ENCODE data around the gene SFXN3.
"Not testable (repeated sequence)": the region's sequence is repeated elsewhere in the genome, so short reads cannot be mapped to it uniquely, and the experiment has no call there.

The SFXN3 gene

GRCh38 chr10:101016814-101017213, 14.2 kb upstream of the SFXN3 start:
- DNase-seq = no peak

DNA sequence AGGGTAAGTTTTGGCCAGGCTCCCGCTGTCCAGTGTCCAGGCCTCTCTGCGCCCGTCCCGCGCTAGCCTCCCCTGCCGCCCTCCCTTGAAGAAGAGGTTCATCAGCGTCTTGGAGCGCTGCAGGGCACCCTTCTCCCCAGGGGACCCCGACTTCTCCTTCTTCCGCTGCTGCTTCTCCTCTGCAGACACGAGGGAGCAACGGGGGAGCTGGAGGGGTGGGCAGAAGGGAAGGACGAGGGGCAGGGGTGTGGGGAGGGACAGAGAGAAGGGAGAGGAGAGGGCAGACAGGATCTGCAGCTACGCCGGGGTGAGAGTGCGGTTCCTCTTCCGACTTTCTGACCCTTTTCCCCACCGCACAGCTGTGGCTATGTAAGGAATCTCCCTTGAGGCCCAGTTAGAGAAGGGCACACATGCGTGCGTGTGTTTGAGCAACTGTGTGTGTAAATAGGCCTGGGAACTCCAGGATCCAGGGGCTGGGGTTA, 12.9 kb upstream of the SFXN3 start:
- no peak for DNase-seq

- peak; percentile 74 for DNase-seq
Measured at GRCh38 chr10:101018600-101019439, 12.2 kb upstream of the SFXN3 start.

DNA sequence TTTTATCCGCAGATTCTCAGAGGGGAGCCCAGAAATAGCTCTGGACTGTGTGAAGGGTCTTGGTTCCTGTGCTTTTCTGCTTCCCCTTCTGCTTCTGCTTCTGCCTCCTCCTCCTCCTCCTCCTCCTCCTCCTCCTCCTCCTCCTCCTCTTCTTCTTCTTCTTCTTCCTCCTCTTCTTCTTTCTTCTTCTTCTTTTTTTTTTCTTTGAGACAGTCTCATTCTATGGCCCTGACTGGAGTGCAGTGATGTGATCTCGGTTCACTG, 11.7 kb upstream of the SFXN3 start:
- DNase-seq = no peak

DNA sequence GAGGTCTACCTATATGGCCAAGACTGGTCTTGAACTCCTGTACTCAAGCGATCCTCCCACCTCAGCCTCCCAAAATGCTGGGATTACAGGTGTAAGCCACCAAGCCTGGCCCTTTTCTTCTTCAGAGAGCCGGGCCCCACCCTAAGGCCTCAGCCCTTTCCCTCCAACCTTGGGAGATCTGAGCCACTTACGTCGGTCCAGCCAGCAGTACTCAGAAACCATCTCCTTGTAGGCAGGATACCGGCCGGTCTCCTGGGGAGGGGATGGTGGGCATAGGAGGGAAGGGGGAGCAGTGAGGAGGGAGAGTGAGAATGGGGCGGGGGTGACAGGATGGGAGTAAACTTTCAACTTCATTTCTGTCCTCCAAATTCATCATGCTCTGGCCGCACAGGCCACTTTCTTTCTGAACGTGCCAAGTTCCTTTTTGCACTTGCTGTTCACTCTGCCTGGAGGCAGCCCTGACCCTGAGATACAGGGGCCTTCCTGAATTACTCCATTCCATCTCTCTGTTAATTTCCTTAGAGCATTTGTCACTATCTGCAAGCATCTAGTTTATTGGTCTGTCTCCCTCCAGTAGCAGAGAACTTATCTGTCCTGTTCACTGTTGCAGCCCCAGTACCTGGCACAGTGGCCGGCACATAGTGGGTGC, 10.5 kb upstream of the SFXN3 start:
- no peak for DNase-seq

DNA sequence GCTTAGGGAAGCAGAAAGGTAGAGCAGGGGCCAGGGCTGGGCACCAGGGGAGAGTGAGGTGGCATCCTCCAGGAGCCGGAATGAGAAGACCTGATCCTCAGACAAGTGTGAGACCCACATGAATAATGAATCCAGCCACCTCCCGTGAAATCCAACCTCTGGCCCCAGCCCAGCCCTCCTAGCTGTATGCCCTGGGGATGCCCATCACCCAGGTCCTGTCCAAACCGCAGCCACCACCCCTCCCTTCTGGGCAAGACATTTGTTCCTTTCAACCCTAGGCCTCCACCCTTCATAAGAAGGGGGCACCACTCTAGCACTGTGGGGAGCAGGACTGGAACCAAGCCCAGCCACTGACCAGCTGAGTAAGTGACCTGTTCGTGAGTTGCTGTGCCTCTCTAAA, 9.8 kb upstream of the SFXN3 start:
- DNase-seq = no peak

GRCh38 chr10:101021692-101022251, 9.3 kb upstream of the SFXN3 start:
- no peak for DNase-seq

GRCh38 chr10:101022967-101023705, 7.9 kb upstream of the SFXN3 start:
- DNase-seq = no peak

DNA sequence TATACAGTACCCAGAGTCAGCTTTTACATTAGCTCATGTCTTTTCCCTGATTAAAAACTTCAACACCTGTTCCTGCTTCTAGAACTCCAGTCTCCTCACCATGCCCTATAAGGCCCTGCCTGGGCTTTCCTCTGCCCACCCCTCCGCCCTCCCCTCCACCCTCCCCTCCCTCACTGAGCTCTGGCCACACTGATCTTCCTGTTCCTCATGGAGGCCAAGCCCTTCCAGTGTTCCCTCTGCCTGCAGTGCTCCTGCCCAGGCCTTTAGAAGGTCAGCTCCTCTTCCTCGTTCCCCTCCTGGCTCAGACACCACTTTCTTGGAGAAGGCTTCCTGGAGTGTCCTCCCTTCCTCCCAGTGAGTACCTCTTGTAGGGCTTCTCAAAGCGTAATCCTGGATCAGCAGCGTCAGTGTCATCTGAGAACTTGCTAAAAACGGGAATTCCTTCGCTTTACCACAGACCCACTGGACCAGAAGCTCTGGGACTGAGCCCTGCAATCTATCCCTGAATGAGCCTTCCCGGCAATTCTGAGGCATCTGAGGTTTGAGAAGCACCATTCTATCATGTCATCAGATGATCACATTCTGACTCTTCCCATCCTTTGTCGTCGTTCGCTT, 3.8 kb upstream of the SFXN3 start:
- DNase-seq = no peak

GRCh38 chr10:101028446-101029337, 2.3 kb upstream of the SFXN3 start:
- DNase-seq = no peak

- DNase-seq = no peak
Measured at GRCh38 chr10:101029520-101030295, 1.3 kb upstream of the SFXN3 start.

- DNase-seq = no peak
Measured at GRCh38 chr10:101030496-101031127, 422 bp upstream of the SFXN3 start.

GRCh38 chr10:101031796-101032636, 982 bp downstream of the SFXN3 start:
- DNase-seq = peak; percentile 58

DNA sequence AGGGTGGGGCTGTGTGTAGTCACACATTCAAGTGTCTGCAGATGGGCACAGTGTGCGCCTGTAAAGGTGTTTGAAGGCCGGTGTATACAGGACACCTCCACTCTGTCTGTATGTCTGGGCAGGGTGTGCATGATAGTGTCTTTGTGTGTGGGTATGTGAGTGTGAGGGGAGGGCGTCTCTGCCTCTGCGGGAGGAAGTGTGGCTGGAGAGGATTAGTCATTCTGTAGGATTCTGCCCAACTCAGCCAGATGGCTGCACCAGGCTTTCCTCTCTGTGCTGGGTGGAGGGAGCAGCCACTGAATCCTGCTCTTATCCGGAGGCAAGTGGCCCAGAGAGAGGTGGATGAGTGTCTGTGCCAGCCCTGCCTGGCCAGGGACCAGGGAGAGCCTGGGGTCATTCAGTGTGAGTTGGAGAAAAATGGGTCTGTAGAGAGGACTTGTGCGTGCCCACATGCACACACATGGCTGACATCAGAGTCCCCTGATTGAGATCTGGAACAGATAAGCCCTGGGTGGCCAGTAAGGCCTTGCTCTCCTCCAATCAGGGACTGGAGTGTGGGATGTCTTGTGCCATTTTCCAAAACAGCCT, 1.7 kb downstream of the SFXN3 start:
- no peak for DNase-seq

DNA sequence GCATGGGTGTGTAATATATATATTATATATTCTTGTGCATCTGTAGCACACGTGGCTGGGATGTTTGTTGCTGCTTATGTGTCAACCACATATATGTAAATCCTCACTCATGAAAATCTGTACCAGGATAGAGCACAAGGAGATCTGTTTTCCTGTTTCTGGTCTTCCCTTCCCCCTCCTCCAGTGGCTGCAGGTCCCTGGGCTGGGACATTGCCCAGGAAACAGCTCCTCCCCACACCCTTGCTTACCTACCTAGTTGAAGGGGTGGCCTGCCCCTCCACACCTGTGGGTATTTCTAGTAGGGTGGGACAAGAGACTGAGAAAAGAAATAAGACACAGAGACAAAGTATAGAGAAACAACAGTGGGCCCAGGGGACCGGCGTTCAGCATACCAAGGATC, 2.2 kb downstream of the SFXN3 start:
- DNase-seq = no peak

DNA sequence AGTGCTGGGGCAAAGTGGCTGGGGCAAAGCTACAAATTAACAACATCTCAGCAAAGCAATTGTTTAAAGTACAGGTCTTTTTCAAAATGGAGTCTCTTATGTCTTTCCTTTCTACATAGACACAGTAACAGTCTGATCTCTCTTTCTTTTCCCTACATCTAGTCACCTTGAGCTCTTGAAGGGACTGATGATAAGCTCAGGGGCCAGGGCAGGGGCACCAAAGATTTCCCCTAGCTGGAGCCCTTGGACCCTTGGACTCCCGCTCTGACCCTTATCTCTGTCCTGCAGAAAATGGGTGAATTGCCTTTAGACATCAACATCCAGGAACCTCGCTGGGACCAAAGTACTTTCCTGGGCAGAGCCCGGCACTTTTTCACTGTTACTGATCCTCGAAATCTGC, 3.4 kb downstream of the SFXN3 start:
- DNase-seq = not testable (repeated sequence)

DNA sequence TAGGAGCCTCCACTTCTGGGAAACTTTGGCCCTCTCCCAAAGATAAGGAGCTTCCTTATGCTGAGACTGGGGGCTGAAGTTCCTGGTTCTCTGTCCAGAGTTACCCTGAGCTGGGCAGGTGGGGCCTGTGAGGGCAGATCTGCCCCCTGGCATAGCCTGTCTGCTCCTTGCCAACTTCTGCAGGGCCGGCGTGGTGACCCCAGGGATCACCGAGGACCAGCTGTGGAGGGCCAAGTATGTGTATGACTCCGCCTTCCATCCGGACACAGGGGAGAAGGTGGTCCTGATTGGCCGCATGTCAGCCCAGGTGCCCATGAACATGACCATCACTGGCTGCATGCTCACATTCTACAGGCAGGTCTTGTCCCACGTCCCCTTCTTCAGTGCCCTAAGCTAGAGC, 4.3 kb downstream of the SFXN3 start:
- no peak for DNase-seq

DNA sequence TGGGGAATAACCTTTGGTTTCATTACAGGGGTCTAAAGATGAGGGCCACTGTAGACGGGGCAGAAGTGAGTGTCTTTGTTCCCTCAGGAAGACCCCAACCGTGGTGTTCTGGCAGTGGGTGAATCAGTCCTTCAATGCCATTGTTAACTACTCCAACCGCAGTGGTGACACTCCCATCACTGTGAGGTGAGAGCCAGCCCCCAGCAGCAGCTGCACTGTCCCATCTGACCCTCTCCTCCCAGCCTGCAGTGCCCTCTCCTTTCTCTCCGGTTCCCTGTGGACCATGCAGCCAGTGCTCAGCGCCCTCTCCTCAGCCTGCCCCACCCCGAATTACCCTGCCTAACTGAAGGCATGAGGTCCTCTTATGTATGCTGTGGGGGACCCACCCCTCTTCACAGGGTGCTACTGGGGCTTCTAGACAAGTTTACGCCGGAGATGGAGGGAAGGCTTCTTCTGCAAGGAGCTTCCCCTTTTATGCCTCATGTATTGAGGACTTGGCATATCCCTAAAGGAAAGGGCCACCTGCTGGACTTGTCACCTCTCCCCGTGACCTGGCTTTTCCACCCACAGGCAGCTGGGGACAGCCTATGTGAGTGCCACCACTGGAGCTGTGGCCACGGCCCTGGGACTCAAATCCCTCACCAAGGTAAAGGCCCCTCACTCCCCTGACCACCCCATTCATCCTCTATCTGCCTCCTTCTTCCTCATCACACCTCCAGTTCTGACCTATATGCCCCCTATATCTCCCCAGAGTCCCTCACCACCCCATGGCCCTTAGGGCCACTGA, 5.1 kb downstream of the SFXN3 start:
- no peak for DNase-seq

DNA sequence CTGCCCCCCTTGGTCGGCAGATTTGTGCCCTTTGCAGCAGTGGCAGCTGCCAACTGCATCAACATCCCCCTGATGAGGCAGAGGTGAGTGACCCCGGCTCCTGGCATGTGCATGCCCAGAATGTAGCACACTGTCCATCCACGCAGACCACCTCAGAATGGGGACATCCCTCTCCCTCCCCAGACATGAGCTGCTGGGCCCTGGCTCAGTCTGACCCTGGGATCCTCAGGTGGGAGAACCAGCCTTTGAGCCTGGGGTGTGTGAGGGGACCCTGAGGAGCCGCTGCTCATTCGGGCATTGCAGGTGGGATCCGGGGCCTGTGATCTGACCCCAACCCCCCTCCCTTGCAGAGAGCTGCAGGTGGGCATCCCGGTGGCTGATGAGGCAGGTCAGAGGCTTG, 5.7 kb downstream of the SFXN3 start:
- DNase-seq = no peak

Measured in NCI-H1436 (cell line).